Measurements from ENCODE around the gene TMEM61. TPM values are rescaled to one million over a fixed set of nuclear protein-coding genes. Genes with fewer than 3 reads are reported as not detected.
A peak's percentile ranks its signal among the peaks of the same experiment; 100 is the strongest.

Gene TMEM61
- total and polyA plus RNA-seq, 2 experiments from 2014 or later = 0.22 to 0.90 TPM

- Histone ChIP-seq H3K4me2 (no peak overlapping the region), H3K36me3 (replicated peaks; ENCODE audit: insufficient read depth, low read depth) (no peaks in the 10 kb centered on the region), H2AFZ (no peak overlapping the region), H3K27me3 (no peaks in the 10 kb centered on the region), H3K4me1 (ENCODE audit: insufficient read depth) (no peaks in the 10 kb centered on the region), H3K9me2 (replicated peaks; ENCODE audit: insufficient read depth) (no peaks in the 10 kb centered on the region), H3K27ac (no peak overlapping the region), H3K4me3 (no peak overlapping the region), H3K9me3 (ENCODE audit: low read depth) (no peaks in the 10 kb centered on the region), H3K79me2 (no peaks in the 10 kb centered on the region), H4K20me1 (ENCODE audit: insufficient read depth, poor library complexity, severe bottlenecking) (no peaks in the 10 kb centered on the region)
- DNase-seq (ENCODE audit: low spot score) = no peak
- WGBS (ENCODE audit: low lambda C conversion rate, missing lambda C conversion rate) = 92% methylated on average over 4 of the region's 4 CpGs
- no peak for TF ChIP-seq EZH2 (IDR thresholded peaks at IDR 0.05; ENCODE audit: borderline replicate concordance)
- no peak for TF ChIP-seq CTCF (IDR thresholded peaks at IDR 0.05; ENCODE audit: poor library complexity)
- TF ChIP-seq EZH2phosphoT487 (IDR thresholded peaks at IDR 0.05; ENCODE audit: low read depth, severe bottlenecking, unreplicated experiment) = no peak
Observed at GRCh38 chr1:54972436-54972835, 8.0 kb upstream of the TMEM61 start.

GRCh38 chr1:54973205-54973921 is 7.1 kb upstream of the TMEM61 start:
- Histone ChIP-seq H3K27ac (no peak overlapping the region), H3K27me3 (peaks cover 2% of the 10 kb centered on the region), H4K20me1 (ENCODE audit: insufficient read depth, poor library complexity, severe bottlenecking) (no peaks in the 10 kb centered on the region), H3K9me3 (ENCODE audit: low read depth) (no peaks in the 10 kb centered on the region), H3K36me3 (replicated peaks; ENCODE audit: insufficient read depth, low read depth) (no peaks in the 10 kb centered on the region), H3K4me3 (no peak overlapping the region), H2AFZ (no peak overlapping the region), H3K4me2 (no peak overlapping the region), H3K9me2 (replicated peaks; ENCODE audit: insufficient read depth) (no peaks in the 10 kb centered on the region), H3K79me2 (no peaks in the 10 kb centered on the region), H3K4me1 (ENCODE audit: insufficient read depth) (no peaks in the 10 kb centered on the region)
- no peak for DNase-seq (ENCODE audit: low spot score)
- peak; percentile 40 for TF ChIP-seq CTCF (IDR thresholded peaks at IDR 0.05; ENCODE audit: poor library complexity)
- TF ChIP-seq EZH2 (IDR thresholded peaks at IDR 0.05; ENCODE audit: borderline replicate concordance) = no peak
- 39% methylated on average over 5 of the region's 5 CpGs for WGBS (ENCODE audit: low lambda C conversion rate, missing lambda C conversion rate)

- Histone ChIP-seq H3K4me2 (no peak overlapping the region), H4K20me1 (ENCODE audit: insufficient read depth, poor library complexity, severe bottlenecking) (no peaks in the 10 kb centered on the region), H3K9me3 (ENCODE audit: low read depth) (no peaks in the 10 kb centered on the region), H3K27ac (no peak overlapping the region), H3K36me3 (replicated peaks; ENCODE audit: insufficient read depth, low read depth) (no peaks in the 10 kb centered on the region), H2AFZ (no peak overlapping the region), H3K4me3 (no peak overlapping the region), H3K9me2 (replicated peaks; ENCODE audit: insufficient read depth) (no peaks in the 10 kb centered on the region), H3K4me1 (ENCODE audit: insufficient read depth) (peaks cover 5% of the 10 kb centered on the region), H3K27me3 (peaks cover 21% of the 10 kb centered on the region), H3K79me2 (no peaks in the 10 kb centered on the region)
- no peak for DNase-seq (ENCODE audit: low spot score)
- 64% methylated on average over 4 of the region's 4 CpGs for WGBS (ENCODE audit: low lambda C conversion rate, missing lambda C conversion rate)
- no peak for TF ChIP-seq CTCF (IDR thresholded peaks at IDR 0.05; ENCODE audit: poor library complexity)
- TF ChIP-seq EZH2 (IDR thresholded peaks at IDR 0.05; ENCODE audit: borderline replicate concordance) = no peak
- no peak for TF ChIP-seq EZH2phosphoT487 (IDR thresholded peaks at IDR 0.05; ENCODE audit: low read depth, severe bottlenecking, unreplicated experiment)
Observed at GRCh38 chr1:54975356-54976108, 4.9 kb upstream of the TMEM61 start.

Measured in hepatocyte (in vitro differentiated cells).